ENCODE measurements around the gene WFDC1. TPM values are rescaled to one million over a fixed set of nuclear protein-coding genes. Genes with fewer than 3 reads are reported as not detected.

The WFDC1 gene
- total and polyA plus RNA-seq, 10 of the 15 experiments (the other 5 are each of a cell fraction or from before 2014, with no cell fraction given): not detected

DNA sequence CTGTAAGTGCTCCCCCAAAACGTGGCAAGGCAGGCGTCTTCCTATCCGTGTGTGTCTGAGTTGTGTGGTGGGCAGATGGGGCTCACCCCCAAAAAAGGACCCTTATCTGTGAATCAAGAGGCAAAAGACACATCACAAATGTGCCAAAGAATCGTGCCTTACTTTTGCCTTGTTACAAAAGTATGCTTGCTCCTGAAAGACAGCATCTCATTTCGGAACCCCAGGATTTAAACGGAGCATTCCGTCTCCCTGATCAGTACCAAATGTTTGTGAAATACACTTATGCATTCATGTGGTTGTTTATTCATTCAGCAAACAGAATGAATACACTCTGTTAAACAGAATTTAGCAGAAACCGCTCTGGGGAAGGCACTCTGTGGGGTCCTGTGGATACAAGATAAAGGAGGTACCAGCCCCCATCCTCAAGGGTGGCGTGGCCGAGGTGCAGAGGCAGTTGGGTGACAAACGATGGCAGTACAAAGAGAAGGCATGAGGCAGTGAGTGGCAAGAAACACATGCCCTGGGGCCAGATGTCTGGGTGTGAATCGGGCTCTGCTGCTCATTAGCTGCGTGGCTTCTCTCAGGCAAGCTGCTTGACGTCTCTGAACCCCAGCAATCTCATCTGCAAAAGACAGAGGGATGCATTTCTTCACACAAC is 654 bp downstream of the WFDC1 start (continued):
- TF ChIP-seq, protein P1, sequence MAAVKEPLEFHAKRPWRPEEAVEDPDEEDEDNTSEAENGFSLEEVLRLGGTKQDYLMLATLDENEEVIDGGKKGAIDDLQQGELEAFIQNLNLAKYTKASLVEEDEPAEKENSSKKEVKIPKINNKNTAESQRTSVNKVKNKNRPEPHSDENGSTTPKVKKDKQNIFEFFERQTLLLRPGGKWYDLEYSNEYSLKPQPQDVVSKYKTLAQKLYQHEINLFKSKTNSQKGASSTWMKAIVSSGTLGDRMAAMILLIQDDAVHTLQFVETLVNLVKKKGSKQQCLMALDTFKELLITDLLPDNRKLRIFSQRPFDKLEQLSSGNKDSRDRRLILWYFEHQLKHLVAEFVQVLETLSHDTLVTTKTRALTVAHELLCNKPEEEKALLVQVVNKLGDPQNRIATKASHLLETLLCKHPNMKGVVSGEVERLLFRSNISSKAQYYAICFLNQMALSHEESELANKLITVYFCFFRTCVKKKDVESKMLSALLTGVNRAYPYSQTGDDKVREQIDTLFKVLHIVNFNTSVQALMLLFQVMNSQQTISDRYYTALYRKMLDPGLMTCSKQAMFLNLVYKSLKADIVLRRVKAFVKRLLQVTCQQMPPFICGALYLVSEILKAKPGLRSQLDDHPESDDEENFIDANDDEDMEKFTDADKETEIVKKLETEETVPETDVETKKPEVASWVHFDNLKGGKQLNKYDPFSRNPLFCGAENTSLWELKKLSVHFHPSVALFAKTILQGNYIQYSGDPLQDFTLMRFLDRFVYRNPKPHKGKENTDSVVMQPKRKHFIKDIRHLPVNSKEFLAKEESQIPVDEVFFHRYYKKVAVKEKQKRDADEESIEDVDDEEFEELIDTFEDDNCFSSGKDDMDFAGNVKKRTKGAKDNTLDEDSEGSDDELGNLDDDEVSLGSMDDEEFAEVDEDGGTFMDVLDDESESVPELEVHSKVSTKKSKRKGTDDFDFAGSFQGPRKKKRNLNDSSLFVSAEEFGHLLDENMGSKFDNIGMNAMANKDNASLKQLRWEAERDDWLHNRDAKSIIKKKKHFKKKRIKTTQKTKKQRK (IDR thresholded peaks at IDR 0.05; ENCODE audit: low read depth, low read length): no peak
- TF ChIP-seq KDM1A (IDR thresholded peaks at IDR 0.05; ENCODE audit: borderline replicate concordance): no peak

DNA sequence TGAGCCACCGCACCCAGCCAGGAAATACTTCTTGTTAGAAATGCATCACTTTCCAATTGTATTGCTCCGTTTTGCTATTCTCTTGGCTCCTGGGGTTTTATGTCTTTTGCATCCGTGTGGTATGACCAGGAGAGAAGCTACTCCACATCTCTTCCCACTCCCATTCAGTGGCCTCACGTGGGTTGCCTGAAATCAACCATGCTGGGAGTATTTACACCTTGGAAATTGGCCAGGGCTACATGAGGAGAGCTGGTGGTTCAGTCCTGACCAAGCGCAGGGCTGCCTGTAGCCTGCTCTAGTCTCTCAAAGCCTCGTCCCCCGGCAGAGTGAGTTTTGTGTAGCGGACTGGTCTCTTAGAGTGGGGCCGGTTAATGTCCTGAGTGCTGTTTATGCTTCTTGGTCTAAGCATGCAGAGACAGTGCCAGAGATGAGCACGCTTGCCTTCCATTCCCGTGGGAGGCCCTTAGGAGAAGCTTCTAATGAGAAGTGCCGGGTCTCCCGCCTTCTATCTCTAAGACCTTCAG is 3.8 kb downstream of the WFDC1 start:
- FAIRE-seq: no peak
- H3K79me2 ChIP-seq (ENCODE audit: control insufficient read depth, insufficient read depth, low read length): no peaks in the 10 kb centered on the region
- CTCF ChIA-PET: interaction anchor here (1.4 kb wide), 1 partner anchor 16 kb away, joined by 3 read pairs; no protein-coding TSS in a partner anchor
- no peak overlapping the region for H3K27ac ChIP-seq (ENCODE audit: control insufficient read depth, insufficient read depth)
- in situ Hi-C loops (cut with MboI) (no loop called here), intact Hi-C loops (cut with micrococcal nuclease; ENCODE audit: unreplicated experiment) (no loop called here)
- ATAC-seq: no peak
- H3K4me2 ChIP-seq (ENCODE audit: control insufficient read depth, insufficient read depth): no peak overlapping the region
- peaks cover 9 to 12% of the 10 kb centered on the region in 2 experiments for H3K27me3 ChIP-seq (replicated peaks in 1 of 2; ENCODE audit: control insufficient read depth in 2 of 2, insufficient read depth in 2 of 2, low read length in 1 of 2)
- no peak overlapping the region for H2AFZ ChIP-seq (ENCODE audit: control insufficient read depth, low read depth, low read length)
- WGBS (ENCODE audit: insufficient coverage, insufficient replicate concordance, low lambda C conversion rate, missing lambda C conversion rate): 44% methylated on average over 13 of the region's 13 CpGs
- H3K4me3 ChIP-seq: no peak overlapping the region
- no peaks in the 10 kb centered on the region for H3K36me3 ChIP-seq (ENCODE audit: control insufficient read depth in 2 of 2, insufficient read depth in 2 of 2, low read length in 1 of 2)
- DNase-seq (ENCODE audit: low read depth, low spot score): no peak
- no peak overlapping the region for H3K9ac ChIP-seq (ENCODE audit: control insufficient read depth, insufficient read depth, low read length)
- POLR2A ChIA-PET: no interaction called here
- H4K20me1 ChIP-seq (ENCODE audit: control insufficient read depth, insufficient read depth): no peaks in the 10 kb centered on the region
- H3K4me1 ChIP-seq (ENCODE audit: control insufficient read depth, insufficient read depth, low read length): no peaks in the 10 kb centered on the region
- RAD21 ChIA-PET (ENCODE audit: unreplicated experiment): no interaction called here
- no TSS peak for BruUV-seq (replicated peaks)
- no peaks in the 10 kb centered on the region for H3K9me3 ChIP-seq (replicated peaks; ENCODE audit: control insufficient read depth, insufficient read depth, low read length)
- SMC1A ChIA-PET (ENCODE audit: uncharacterized antibody, unreplicated experiment): no interaction called here
- TF ChIP-seq, protein P2, sequence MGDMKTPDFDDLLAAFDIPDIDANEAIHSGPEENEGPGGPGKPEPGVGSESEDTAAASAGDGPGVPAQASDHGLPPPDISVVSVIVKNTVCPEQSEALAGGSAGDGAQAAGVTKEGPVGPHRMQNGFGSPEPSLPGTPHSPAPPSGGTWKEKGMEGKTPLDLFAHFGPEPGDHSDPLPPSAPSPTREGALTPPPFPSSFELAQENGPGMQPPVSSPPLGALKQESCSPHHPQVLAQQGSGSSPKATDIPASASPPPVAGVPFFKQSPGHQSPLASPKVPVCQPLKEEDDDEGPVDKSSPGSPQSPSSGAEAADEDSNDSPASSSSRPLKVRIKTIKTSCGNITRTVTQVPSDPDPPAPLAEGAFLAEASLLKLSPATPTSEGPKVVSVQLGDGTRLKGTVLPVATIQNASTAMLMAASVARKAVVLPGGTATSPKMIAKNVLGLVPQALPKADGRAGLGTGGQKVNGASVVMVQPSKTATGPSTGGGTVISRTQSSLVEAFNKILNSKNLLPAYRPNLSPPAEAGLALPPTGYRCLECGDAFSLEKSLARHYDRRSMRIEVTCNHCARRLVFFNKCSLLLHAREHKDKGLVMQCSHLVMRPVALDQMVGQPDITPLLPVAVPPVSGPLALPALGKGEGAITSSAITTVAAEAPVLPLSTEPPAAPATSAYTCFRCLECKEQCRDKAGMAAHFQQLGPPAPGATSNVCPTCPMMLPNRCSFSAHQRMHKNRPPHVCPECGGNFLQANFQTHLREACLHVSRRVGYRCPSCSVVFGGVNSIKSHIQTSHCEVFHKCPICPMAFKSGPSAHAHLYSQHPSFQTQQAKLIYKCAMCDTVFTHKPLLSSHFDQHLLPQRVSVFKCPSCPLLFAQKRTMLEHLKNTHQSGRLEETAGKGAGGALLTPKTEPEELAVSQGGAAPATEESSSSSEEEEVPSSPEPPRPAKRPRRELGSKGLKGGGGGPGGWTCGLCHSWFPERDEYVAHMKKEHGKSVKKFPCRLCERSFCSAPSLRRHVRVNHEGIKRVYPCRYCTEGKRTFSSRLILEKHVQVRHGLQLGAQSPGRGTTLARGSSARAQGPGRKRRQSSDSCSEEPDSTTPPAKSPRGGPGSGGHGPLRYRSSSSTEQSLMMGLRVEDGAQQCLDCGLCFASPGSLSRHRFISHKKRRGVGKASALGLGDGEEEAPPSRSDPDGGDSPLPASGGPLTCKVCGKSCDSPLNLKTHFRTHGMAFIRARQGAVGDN (IDR thresholded peaks at IDR 0.05): no peak
- TF ChIP-seq NFIC (IDR thresholded peaks at IDR 0.05; ENCODE audit: low read depth, low read length) (no peak), KAT2A (conservative IDR thresholded peaks at IDR 0.05; ENCODE audit: control insufficient read depth, low read depth, low read length) (no peak)
- TF ChIP-seq, protein P3, sequence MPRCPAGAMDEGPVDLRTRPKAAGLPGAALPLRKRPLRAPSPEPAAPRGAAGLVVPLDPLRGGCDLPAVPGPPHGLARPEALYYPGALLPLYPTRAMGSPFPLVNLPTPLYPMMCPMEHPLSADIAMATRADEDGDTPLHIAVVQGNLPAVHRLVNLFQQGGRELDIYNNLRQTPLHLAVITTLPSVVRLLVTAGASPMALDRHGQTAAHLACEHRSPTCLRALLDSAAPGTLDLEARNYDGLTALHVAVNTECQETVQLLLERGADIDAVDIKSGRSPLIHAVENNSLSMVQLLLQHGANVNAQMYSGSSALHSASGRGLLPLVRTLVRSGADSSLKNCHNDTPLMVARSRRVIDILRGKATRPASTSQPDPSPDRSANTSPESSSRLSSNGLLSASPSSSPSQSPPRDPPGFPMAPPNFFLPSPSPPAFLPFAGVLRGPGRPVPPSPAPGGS (IDR thresholded peaks at IDR 0.05; ENCODE audit: borderline replicate concordance, insufficient read depth, low read depth, low read length, poor library complexity, severe bottlenecking): no peak
- TF ChIP-seq, protein P4, sequence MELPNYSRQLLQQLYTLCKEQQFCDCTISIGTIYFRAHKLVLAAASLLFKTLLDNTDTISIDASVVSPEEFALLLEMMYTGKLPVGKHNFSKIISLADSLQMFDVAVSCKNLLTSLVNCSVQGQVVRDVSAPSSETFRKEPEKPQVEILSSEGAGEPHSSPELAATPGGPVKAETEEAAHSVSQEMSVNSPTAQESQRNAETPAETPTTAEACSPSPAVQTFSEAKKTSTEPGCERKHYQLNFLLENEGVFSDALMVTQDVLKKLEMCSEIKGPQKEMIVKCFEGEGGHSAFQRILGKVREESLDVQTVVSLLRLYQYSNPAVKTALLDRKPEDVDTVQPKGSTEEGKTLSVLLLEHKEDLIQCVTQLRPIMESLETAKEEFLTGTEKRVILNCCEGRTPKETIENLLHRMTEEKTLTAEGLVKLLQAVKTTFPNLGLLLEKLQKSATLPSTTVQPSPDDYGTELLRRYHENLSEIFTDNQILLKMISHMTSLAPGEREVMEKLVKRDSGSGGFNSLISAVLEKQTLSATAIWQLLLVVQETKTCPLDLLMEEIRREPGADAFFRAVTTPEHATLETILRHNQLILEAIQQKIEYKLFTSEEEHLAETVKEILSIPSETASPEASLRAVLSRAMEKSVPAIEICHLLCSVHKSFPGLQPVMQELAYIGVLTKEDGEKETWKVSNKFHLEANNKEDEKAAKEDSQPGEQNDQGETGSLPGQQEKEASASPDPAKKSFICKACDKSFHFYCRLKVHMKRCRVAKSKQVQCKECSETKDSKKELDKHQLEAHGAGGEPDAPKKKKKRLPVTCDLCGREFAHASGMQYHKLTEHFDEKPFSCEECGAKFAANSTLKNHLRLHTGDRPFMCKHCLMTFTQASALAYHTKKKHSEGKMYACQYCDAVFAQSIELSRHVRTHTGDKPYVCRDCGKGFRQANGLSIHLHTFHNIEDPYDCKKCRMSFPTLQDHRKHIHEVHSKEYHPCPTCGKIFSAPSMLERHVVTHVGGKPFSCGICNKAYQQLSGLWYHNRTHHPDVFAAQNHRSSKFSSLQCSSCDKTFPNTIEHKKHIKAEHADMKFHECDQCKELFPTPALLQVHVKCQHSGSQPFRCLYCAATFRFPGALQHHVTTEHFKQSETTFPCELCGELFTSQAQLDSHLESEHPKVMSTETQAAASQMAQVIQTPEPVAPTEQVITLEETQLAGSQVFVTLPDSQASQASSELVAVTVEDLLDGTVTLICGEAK (IDR thresholded peaks at IDR 0.05; ENCODE audit: borderline replicate concordance): no peak
